ENCODE data around the gene IL18R1.

DNA sequence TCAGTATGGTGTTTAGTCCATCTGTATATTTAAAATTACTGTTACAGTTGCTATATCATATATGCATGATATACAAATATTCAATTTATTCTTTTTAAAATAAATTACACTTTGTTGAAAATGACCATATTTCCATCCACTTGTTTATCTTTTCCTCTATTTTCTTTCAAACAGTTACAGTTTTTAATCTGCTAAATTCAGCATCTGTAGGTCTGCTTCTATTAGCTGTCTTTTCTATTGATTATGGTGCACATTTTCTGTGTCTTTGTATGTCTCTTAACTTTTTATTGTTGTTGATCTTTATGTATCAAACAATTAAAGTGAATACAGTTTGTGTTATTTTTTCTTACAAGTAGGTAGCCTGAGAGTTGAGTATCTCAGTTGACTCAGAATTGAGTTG, 28.1 kb downstream of the IL18R1 start:
- TF ChIP-seq, protein P1, sequence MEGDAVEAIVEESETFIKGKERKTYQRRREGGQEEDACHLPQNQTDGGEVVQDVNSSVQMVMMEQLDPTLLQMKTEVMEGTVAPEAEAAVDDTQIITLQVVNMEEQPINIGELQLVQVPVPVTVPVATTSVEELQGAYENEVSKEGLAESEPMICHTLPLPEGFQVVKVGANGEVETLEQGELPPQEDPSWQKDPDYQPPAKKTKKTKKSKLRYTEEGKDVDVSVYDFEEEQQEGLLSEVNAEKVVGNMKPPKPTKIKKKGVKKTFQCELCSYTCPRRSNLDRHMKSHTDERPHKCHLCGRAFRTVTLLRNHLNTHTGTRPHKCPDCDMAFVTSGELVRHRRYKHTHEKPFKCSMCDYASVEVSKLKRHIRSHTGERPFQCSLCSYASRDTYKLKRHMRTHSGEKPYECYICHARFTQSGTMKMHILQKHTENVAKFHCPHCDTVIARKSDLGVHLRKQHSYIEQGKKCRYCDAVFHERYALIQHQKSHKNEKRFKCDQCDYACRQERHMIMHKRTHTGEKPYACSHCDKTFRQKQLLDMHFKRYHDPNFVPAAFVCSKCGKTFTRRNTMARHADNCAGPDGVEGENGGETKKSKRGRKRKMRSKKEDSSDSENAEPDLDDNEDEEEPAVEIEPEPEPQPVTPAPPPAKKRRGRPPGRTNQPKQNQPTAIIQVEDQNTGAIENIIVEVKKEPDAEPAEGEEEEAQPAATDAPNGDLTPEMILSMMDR (IDR thresholded peaks at IDR 0.05) = no peak
- TF ChIP-seq POLR2A (IDR thresholded peaks at IDR 0.05) = no peak
